CD4-positive, alpha-beta T cell treated with Interleukin-4 for 1 hour (primary cell): ENCODE results near the gene TOMM5.

Experiments used
- DNase-seq, 2 donors: peaks; one replicate each; pipeline ENCODE4 v3.0.0-alpha.2; 2020 to 2022

The TOMM5 gene

GRCh38 chr9:37561682-37562081 lies 30.7 kb downstream of the TOMM5 start:
- no peak for DNase-seq

- no peak for DNase-seq
Measured at GRCh38 chr9:37559855-37560592, 32.4 kb downstream of the TOMM5 start.

GRCh38 chr9:37559125-37559524 lies 33.3 kb downstream of the TOMM5 start:
- no peak for DNase-seq

GRCh38 chr9:37555786-37556185 lies 36.6 kb downstream of the TOMM5 start:
- no peak for DNase-seq

GRCh38 chr9:37554318-37554717 lies 38.1 kb downstream of the TOMM5 start:
- DNase-seq = no peak

GRCh38 chr9:37551888-37552287 lies 40.5 kb downstream of the TOMM5 start:
- no peak for DNase-seq

GRCh38 chr9:37551468-37551867 lies 40.9 kb downstream of the TOMM5 start:
- DNase-seq = no peak

GRCh38 chr9:37550781-37551180 lies 41.6 kb downstream of the TOMM5 start:
- DNase-seq = no peak

- no peak for DNase-seq
Measured at GRCh38 chr9:37549527-37549926, 42.9 kb downstream of the TOMM5 start.

- no peak for DNase-seq
Measured at GRCh38 chr9:37547328-37547878, 45.0 kb downstream of the TOMM5 start.

GRCh38 chr9:37543468-37543867 lies 48.9 kb downstream of the TOMM5 start:
- no peak for DNase-seq

GRCh38 chr9:37542895-37543294 lies 49.5 kb downstream of the TOMM5 start:
- no peak for DNase-seq

GRCh38 chr9:37542488-37542887 lies 49.9 kb downstream of the TOMM5 start:
- no peak for DNase-seq

GRCh38 chr9:37541465-37541864 lies 50.9 kb downstream of the TOMM5 start:
- no peak for DNase-seq

GRCh38 chr9:37540634-37541033 lies 51.8 kb downstream of the TOMM5 start:
- DNase-seq = no peak

GRCh38 chr9:37539634-37540033 lies 52.8 kb downstream of the TOMM5 start:
- DNase-seq = no peak
